RWPE2 (cell line): Measurements from ENCODE around the gene SCUBE1.

ENCODE experiments used
- ATAC-seq: fragments of 200-7000 bp; cut with Tn5 transposase; 3 replicates; pipeline ENCODE4 v1.9.1; 2021; ENCODE audit warnings: low read depth
- DNase-seq: peaks from one replicate; pipeline ENCODE4 v3.0.0-alpha.2; 2020; ENCODE audit warnings: low spot score
- H3K27ac ChIP-seq: fragments of 450-650 bp; 2 replicates; pipeline ENCODE4 v1.5.1; 2017; ENCODE audit warnings: mild to moderate bottlenecking; ENCODE audit not compliant: poor library complexity, severe bottlenecking
- H3K27me3 ChIP-seq: fragments of 250-450 bp; sonication (Bioruptor Pico); 2 replicates; pipeline ENCODE4 v1.5.1; 2021; ENCODE audit warnings: mild to moderate bottlenecking, moderate library complexity; ENCODE audit not compliant: insufficient read depth, poor library complexity, severe bottlenecking
- H3K36me3 ChIP-seq: fragments of 250-450 bp; sonication (Bioruptor Pico); 2 replicates; pipeline ENCODE4 v1.5.1; 2020; ENCODE audit warnings: low read depth, mild to moderate bottlenecking, moderate library complexity
- H3K4me1 ChIP-seq: fragments of 250-450 bp; sonication (Bioruptor Pico); 2 replicates; pipeline ENCODE4 v1.5.1; 2021; ENCODE audit warnings: mild to moderate bottlenecking, moderate library complexity; ENCODE audit not compliant: insufficient read depth, poor library complexity, severe bottlenecking
- H3K4me3 ChIP-seq: fragments of 250-450 bp; sonication (Bioruptor Pico); 2 replicates; pipeline ENCODE4 v1.5.1; 2021; ENCODE audit warnings: mild to moderate bottlenecking, moderate library complexity; ENCODE audit not compliant: severe bottlenecking
- H3K9me3 ChIP-seq: fragments of 250-450 bp; sonication (Bioruptor Pico); 2 replicates; pipeline ENCODE4 v1.5.1; 2021; ENCODE audit warnings: mild to moderate bottlenecking, moderate library complexity; ENCODE audit not compliant: severe bottlenecking
- TF ChIP-seq, protein P1 (sequence below): fragments of 450-650 bp; IDR thresholded peaks from one replicate; pipeline ENCODE4 v1.5.1; 2017; ENCODE audit warnings: mild to moderate bottlenecking, moderate library complexity; ENCODE audit not compliant: poor library complexity, severe bottlenecking

Gene SCUBE1

DNA sequence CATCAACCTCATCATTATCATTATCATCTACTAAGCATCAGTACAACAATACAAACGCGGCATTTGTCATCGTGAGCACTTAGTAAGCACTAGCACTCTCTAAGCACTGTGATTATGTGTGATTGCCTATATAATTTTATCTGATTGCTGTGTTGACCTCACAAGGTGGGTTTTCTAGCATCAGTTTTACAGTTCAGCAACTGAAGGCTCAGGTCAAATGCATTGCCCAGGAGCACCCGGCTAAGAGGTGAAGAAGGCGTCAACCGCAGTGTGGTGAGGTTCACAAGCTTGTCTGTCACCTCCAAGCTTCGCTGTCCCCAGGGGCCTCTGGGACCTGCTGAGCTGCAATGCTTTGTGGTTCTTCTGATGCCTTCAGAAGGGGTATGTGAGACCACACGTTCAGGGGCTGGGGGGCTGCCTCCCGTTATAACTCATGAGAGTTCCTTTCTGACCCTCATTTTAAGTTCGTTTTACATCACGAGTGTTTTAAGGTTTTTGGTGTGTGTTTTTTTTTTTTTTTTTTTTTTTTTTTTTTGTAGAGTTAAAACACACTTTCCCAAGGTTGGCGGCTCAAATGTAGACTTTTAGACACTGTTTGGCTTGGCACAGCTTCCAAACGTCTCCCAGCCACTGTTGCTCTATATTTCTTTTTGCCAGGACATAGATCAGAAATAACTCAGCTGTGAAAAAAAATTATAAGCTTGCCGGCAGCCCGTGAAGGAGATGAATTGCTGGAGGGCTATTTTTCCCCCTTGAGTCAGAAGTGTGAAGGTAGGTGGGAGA, 33.8 kb upstream of the SCUBE1 start:
- H3K4me1 ChIP-seq = no peaks in the 10 kb centered on the region
- H3K36me3 ChIP-seq = no peaks in the 10 kb centered on the region
- H3K27me3 ChIP-seq = peaks cover 46% of the 10 kb centered on the region
- no peak for ATAC-seq
- no peak overlapping the region for H3K27ac ChIP-seq
- no peaks in the 10 kb centered on the region for H3K9me3 ChIP-seq
- no peak overlapping the region for H3K4me3 ChIP-seq
- no peak for DNase-seq
- TF ChIP-seq, protein P1, sequence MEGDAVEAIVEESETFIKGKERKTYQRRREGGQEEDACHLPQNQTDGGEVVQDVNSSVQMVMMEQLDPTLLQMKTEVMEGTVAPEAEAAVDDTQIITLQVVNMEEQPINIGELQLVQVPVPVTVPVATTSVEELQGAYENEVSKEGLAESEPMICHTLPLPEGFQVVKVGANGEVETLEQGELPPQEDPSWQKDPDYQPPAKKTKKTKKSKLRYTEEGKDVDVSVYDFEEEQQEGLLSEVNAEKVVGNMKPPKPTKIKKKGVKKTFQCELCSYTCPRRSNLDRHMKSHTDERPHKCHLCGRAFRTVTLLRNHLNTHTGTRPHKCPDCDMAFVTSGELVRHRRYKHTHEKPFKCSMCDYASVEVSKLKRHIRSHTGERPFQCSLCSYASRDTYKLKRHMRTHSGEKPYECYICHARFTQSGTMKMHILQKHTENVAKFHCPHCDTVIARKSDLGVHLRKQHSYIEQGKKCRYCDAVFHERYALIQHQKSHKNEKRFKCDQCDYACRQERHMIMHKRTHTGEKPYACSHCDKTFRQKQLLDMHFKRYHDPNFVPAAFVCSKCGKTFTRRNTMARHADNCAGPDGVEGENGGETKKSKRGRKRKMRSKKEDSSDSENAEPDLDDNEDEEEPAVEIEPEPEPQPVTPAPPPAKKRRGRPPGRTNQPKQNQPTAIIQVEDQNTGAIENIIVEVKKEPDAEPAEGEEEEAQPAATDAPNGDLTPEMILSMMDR = no peak

DNA sequence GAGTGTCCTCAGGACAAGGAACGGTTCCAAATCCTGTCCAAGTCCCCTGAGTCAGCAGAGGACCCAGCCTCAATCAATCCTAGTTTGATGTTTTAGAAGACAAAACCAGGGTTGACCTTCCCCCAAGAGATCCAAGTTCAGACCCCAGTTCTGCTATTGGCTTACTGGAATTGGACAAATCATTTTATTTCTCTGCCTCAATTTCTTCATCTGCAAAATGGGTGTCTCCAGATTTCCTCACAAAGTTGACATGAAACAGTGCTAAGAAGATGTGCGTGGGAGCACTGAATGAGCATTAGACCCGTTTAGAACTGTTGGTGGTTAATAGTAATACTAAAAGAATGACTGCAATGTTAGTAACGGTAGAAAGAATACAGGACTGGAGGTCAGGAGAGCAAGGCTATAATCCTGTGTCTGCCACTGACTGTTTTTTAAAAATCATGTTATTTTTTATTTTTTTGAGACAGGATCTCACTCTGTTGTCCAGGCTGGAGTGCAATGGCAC, 32.8 kb upstream of the SCUBE1 start:
- H3K4me1 ChIP-seq = no peaks in the 10 kb centered on the region
- no peaks in the 10 kb centered on the region for H3K36me3 ChIP-seq
- no peak overlapping the region for H3K27ac ChIP-seq
- DNase-seq (no peak), ATAC-seq (no peak)
- TF ChIP-seq, protein P1 = no peak
- peaks cover 48% of the 10 kb centered on the region for H3K27me3 ChIP-seq
- no peaks in the 10 kb centered on the region for H3K9me3 ChIP-seq
- H3K4me3 ChIP-seq = no peak overlapping the region

DNA sequence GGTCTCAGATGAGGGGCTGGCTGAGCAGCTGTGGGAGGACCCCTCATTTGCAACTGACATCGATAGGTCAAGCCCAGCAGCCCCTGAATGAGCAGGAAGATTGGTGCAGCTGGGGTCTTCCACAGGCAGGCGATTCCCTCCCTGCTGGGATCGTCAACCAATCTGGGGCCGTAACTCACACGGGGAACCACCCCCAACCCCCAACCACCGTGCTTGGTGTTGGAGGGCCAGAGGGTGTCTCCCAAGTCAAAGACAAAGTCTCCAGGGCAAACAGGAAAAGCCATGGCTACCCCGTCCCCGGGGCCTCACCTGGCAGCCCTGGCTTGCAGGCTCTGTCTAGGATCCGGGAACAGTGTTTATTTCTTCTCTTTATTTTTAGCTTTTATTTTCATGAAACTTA, 26.9 kb upstream of the SCUBE1 start:
- H3K9me3 ChIP-seq = no peaks in the 10 kb centered on the region
- no peaks in the 10 kb centered on the region for H3K36me3 ChIP-seq
- no peak for ATAC-seq
- no peak overlapping the region for H3K4me3 ChIP-seq
- TF ChIP-seq, protein P1 = no peak
- no peaks in the 10 kb centered on the region for H3K4me1 ChIP-seq
- H3K27ac ChIP-seq = no peak overlapping the region
- peaks cover 28% of the 10 kb centered on the region for H3K27me3 ChIP-seq
- no peak for DNase-seq

- no peak for DNase-seq
- no peaks in the 10 kb centered on the region for H3K9me3 ChIP-seq
- H3K4me3 ChIP-seq = no peak overlapping the region
- H3K36me3 ChIP-seq = no peaks in the 10 kb centered on the region
- no peak overlapping the region for H3K27ac ChIP-seq
- TF ChIP-seq, protein P1 = no peak
- no peak for ATAC-seq
- H3K4me1 ChIP-seq = no peaks in the 10 kb centered on the region
- peaks cover 25% of the 10 kb centered on the region for H3K27me3 ChIP-seq
These were observed 22.7 kb upstream of the SCUBE1 start for GRCh38 chr22:43365715-43366440.

GRCh38 chr22:43364169-43364435, 20.9 kb upstream of the SCUBE1 start:
- no peaks in the 10 kb centered on the region for H3K36me3 ChIP-seq
- H3K9me3 ChIP-seq = no peaks in the 10 kb centered on the region
- peaks cover 25% of the 10 kb centered on the region for H3K27me3 ChIP-seq
- DNase-seq (no peak), ATAC-seq (no peak)
- TF ChIP-seq, protein P1 = no peak
- no peaks in the 10 kb centered on the region for H3K4me1 ChIP-seq
- no peak overlapping the region for H3K4me3 ChIP-seq
- H3K27ac ChIP-seq = no peak overlapping the region
